Endothelial cell of umbilical vein (primary cell): ENCODE measurements around the gene IER5. TPM values are rescaled to one million over a fixed set of nuclear protein-coding genes. Genes with fewer than 3 reads are reported as not detected.

Experiments
- BruUV-seq: library from RNA; stranded (reverse); fragments of 400-500 nt; replicated peaks from 2 replicates; lab custom pipeline; 2021; lab: Mats Ljungman, UMichigan
- CTCF ChIA-PET: fragments of 300-600, 350-600 bp; sonication (Branson Sonifier 250); formaldehyde crosslinking; loops from one replicate; lab custom pipeline; 2021; ENCODE audit warnings: antibody characterized with exemption, inconsistent platforms; lab: Charles Lee
- POLR2A ChIA-PET: fragments of 300-600, 350-600 bp; sonication (Branson Sonifier 250); formaldehyde crosslinking; loops from one replicate; lab custom pipeline; 2021; ENCODE audit warnings: antibody characterized with exemption, inconsistent platforms; lab: Charles Lee
- DNase-seq: peaks from one replicate; pipeline ENCODE4 v3.0.0-alpha.2; 2011; ENCODE audit warnings: low read depth, low spot score
- FAIRE-seq: peaks from 2 replicates; lab custom pipeline; 2011; peaks lifted over from hg19 to GRCh38; lab: Jason Lieb, UNC
- H2AFZ ChIP-seq: 2 replicates; pipeline ENCODE4 v1.6.0; 2012; ENCODE audit warnings: low read depth, low read length, control low read depth, inconsistent platforms
- H3K27ac ChIP-seq: 2 replicates; pipeline ENCODE4 v1.5.1; 2011; ENCODE audit warnings: low read depth, mild to moderate bottlenecking, control low read depth, low read length, moderate library complexity; ENCODE audit not compliant: insufficient read depth
- H3K27me3 ChIP-seq, 2 experiments: 2 replicates each; pipeline versions ENCODE4 v1.6.0 to v1.6.1; 2011; ENCODE audit warnings: low read length in 2 of 2, mixed read lengths in 1 of 2; ENCODE audit not compliant: control insufficient read depth in 2 of 2, insufficient read depth in 2 of 2
- H3K36me3 ChIP-seq, 2 experiments: 2 replicates in 1 of 2; 3 replicates in 1 of 2; pipeline ENCODE4 v1.5.1; 2011; ENCODE audit warnings: low read length in 2 of 2, mild to moderate bottlenecking in 1 of 2, moderate library complexity in 1 of 2; ENCODE audit not compliant: control insufficient read depth in 2 of 2, insufficient read depth in 2 of 2; ENCODE audit errors: extremely low read depth in 1 of 2
- H3K4me1 ChIP-seq: 3 replicates; pipeline ENCODE4 v1.5.1; 2011; ENCODE audit warnings: mild to moderate bottlenecking, low read length; ENCODE audit not compliant: control insufficient read depth, insufficient read depth; ENCODE audit errors: extremely low read depth
- H3K4me2 ChIP-seq: 2 replicates; pipeline ENCODE4 v1.6.1; 2011; ENCODE audit warnings: low read length, control low read depth, mixed read lengths; ENCODE audit not compliant: insufficient read depth
- H3K4me3 ChIP-seq, 3 experiments: fragments of 200-600 bp in 1 of 3; sonication (generic), shearing (Covaris generic) in 1 of 3; replicated peaks in 1 of 3; 2 replicates each; pipeline ENCODE4 v1.5.1; 2011 to 2016; ENCODE audit warnings: control low read depth in 3 of 3, low read length in 3 of 3, mild to moderate bottlenecking in 2 of 3, inconsistent platforms in 1 of 3, low read depth in 1 of 3, moderate library complexity in 1 of 3; ENCODE audit not compliant: insufficient read depth in 1 of 3
- H3K79me2 ChIP-seq: 2 replicates; pipeline ENCODE4 v1.6.0; 2012; ENCODE audit warnings: low read length, inconsistent platforms; ENCODE audit not compliant: control insufficient read depth, insufficient read depth
- H3K9ac ChIP-seq: replicated peaks from 2 replicates; pipeline ENCODE3; 2011; ENCODE audit warnings: low read length, control low read depth; ENCODE audit not compliant: insufficient read depth; ENCODE audit errors: extremely low read depth
- H3K9me1 ChIP-seq: replicated peaks from 3 replicates; pipeline ENCODE4 v1.6.0; 2011; ENCODE audit warnings: mild to moderate bottlenecking, low read length; ENCODE audit not compliant: control insufficient read depth, insufficient read depth; ENCODE audit errors: extremely low read depth
- H3K9me3 ChIP-seq: replicated peaks from 2 replicates; pipeline ENCODE4 v1.5.1; 2012; ENCODE audit warnings: low read length, inconsistent platforms; ENCODE audit not compliant: control insufficient read depth, insufficient read depth
- H4K20me1 ChIP-seq: replicated peaks from 2 replicates; pipeline ENCODE3; 2011; ENCODE audit warnings: mild to moderate bottlenecking, low read length; ENCODE audit not compliant: control insufficient read depth, insufficient read depth; ENCODE audit errors: extremely low read depth
- EZH2 ChIP-seq: IDR thresholded peaks from 2 replicates; pipeline ENCODE4 v1.6.1; 2012; ENCODE audit warnings: borderline replicate concordance, low read depth, mild to moderate bottlenecking, moderate library complexity, low read length, inconsistent platforms; ENCODE audit not compliant: severe bottlenecking
- FOS ChIP-seq: IDR thresholded peaks from 2 replicates; pipeline ENCODE4 v1.6.1; 2011; ENCODE audit warnings: mild to moderate bottlenecking, low read length, moderate library complexity, borderline replicate concordance; ENCODE audit not compliant: insufficient read depth
- GATA2 ChIP-seq: IDR thresholded peaks from 2 replicates; pipeline ENCODE4 v1.7.0; 2011; ENCODE audit warnings: low read depth, mild to moderate bottlenecking, moderate library complexity, mixed read lengths, low read length; ENCODE audit not compliant: insufficient read length, insufficient read depth
- JUN ChIP-seq: IDR thresholded peaks from 2 replicates; pipeline ENCODE4 v1.6.1; 2011; ENCODE audit warnings: borderline replicate concordance, low read depth; ENCODE audit not compliant: insufficient read length, insufficient read depth
- MYC ChIP-seq: IDR thresholded peaks from one replicate; pipeline ENCODE4 v1.6.1; 2011; ENCODE audit warnings: mild to moderate bottlenecking, low read depth, low read length
- POLR2A ChIP-seq: IDR thresholded peaks from 2 replicates; pipeline ENCODE4 v1.6.1; 2012; ENCODE audit warnings: low read depth, mild to moderate bottlenecking, control low read depth, low read length
- POLR2AphosphoS5 ChIP-seq: IDR thresholded peaks from 2 replicates; pipeline ENCODE4 v1.6.1; 2012; ENCODE audit warnings: low read depth, mild to moderate bottlenecking, control low read depth, low read length, moderate library complexity; ENCODE audit not compliant: insufficient read depth
- dilution Hi-C: fragments of 300-500 bp; cut with MboI; formaldehyde crosslinking; loops from one replicate; pipeline ENCODE4 v1.15.0; 2019; ENCODE audit warnings: low sequenced_read_pairs; ENCODE audit not compliant: extremely low pct_ligation_motif_present
- intact Hi-C: fragments of 100-400 bp; cut with micrococcal nuclease; formaldehyde crosslinking; loops from one replicate; pipeline ENCODE4 v1.10.0; 2022
- polyA plus RNA-seq, 4 experiments: library from polyadenylated mRNA; depleted of rRNA in 3 of 4; stranded (reverse) in 3 of 4; unstranded in 1 of 4; fragments of >200 nt; gene quantifications; 2 replicates each; pipeline versions ENCODE4 v1.2.1 to v1.2.3, GENCODE V29; 2011 to 2012; ENCODE audit warnings: missing spikeins in 1 of 4
- total RNA-seq: library from RNA; stranded (reverse); gene quantifications from 2 replicates; pipeline ENCODE4 v1.2.3, GENCODE V29; 2021
- TF ChIP-seq, protein P1 (sequence below): IDR thresholded peaks from 2 replicates; pipeline ENCODE4 v1.6.1; 2011; ENCODE audit not compliant: insufficient read depth, insufficient read length
- TF ChIP-seq, protein P2 (sequence below), 2 donors: IDR thresholded peaks; 1 replicate in 1 of 2; 2 replicates in 1 of 2; pipeline ENCODE4 v1.5.1; 2011; ENCODE audit warnings: low read length in 2 of 2, mild to moderate bottlenecking in 2 of 2, moderate library complexity in 2 of 2, control low read depth in 1 of 2, inconsistent platforms in 1 of 2, low read depth in 1 of 2; ENCODE audit not compliant: insufficient read depth in 1 of 2; ENCODE audit errors: extremely low read depth in 1 of 2

The IER5 gene
- total and polyA plus RNA-seq, 2 donors (not counting 3 experiments of a cell fraction or from before 2014, with no cell fraction given): 6.6 to 14.4 TPM

DNA sequence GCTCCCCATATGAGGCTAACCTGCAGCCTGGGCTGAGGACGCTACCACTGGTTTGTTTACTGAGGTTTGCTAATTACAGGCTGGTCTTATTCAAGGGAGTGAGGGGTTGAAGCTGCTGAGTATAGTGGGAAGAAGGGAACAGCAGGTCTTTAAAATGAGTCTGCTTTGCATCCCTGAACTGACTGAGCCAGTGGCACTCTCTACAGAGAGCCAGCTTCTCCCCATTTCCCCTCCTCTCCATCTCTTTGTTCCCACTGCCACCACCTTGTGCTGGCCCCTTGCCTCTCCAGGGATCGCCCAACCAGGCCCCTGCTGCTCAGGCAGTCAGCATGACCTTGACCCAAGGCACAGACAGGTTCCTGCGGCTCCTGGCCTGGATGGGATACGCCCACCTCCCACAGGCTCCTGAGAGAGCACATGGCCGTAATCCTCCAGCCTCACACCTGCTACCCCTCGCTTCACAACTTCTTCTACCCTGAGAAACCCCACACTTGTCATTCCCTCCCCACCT, 45.0 kb downstream of the IER5 start:
- no peaks in the 10 kb centered on the region for H3K9me1 ChIP-seq
- H3K79me2 ChIP-seq: no peaks in the 10 kb centered on the region
- H3K4me3 ChIP-seq: no peak overlapping the region
- H4K20me1 ChIP-seq: no peaks in the 10 kb centered on the region
- H3K27ac ChIP-seq: no peak overlapping the region
- peak; percentile 26 for FAIRE-seq
- CTCF ChIA-PET: interaction anchor here (1.0 kb wide), 2 partner anchors 28 to 49 kb away, joined by 3 to 4 read pairs; no protein-coding TSS in a partner anchor
- intact Hi-C loops (no loop called here), dilution Hi-C loops (no loop called here)
- peaks cover 22% of the 10 kb centered on the region for H3K4me1 ChIP-seq
- TF ChIP-seq, protein P1, sequence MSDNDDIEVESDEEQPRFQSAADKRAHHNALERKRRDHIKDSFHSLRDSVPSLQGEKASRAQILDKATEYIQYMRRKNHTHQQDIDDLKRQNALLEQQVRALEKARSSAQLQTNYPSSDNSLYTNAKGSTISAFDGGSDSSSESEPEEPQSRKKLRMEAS: no peak
- no peak for TF ChIP-seq POLR2A
- no peak for TF ChIP-seq JUN
- TF ChIP-seq MYC: no peak
- TF ChIP-seq EZH2: no peak
- TF ChIP-seq GATA2: no peak
- TF ChIP-seq FOS: no peak
- TF ChIP-seq POLR2AphosphoS5: no peak
- TF ChIP-seq, protein P2, sequence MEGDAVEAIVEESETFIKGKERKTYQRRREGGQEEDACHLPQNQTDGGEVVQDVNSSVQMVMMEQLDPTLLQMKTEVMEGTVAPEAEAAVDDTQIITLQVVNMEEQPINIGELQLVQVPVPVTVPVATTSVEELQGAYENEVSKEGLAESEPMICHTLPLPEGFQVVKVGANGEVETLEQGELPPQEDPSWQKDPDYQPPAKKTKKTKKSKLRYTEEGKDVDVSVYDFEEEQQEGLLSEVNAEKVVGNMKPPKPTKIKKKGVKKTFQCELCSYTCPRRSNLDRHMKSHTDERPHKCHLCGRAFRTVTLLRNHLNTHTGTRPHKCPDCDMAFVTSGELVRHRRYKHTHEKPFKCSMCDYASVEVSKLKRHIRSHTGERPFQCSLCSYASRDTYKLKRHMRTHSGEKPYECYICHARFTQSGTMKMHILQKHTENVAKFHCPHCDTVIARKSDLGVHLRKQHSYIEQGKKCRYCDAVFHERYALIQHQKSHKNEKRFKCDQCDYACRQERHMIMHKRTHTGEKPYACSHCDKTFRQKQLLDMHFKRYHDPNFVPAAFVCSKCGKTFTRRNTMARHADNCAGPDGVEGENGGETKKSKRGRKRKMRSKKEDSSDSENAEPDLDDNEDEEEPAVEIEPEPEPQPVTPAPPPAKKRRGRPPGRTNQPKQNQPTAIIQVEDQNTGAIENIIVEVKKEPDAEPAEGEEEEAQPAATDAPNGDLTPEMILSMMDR (IDR thresholded peaks at IDR 0.05; ENCODE audit: extremely low read depth in 1 of 2, insufficient read depth in 1 of 2, low read depth in 1 of 2, low read length in 2 of 2): no peak
- no peaks in the 10 kb centered on the region for H3K36me3 ChIP-seq
- H2AFZ ChIP-seq: no peak overlapping the region
- no TSS peak for BruUV-seq
- no peaks in the 10 kb centered on the region for H3K9me3 ChIP-seq
- H3K9ac ChIP-seq: no peak overlapping the region
- no peaks in the 10 kb centered on the region for H3K27me3 ChIP-seq
- POLR2A ChIA-PET: no interaction called here
- H3K4me2 ChIP-seq: no peak overlapping the region
- DNase-seq: no peak
